Activated CD4-positive, alpha-beta T cell treated with anti-CD3 and anti-CD28 coated beads, Interleukin-2, Interleukin-4, amounts not matched to agents 100 ng/mL and 50 ng/mL, durations not matched to agents 16 hours and 8 hours (primary cell): ENCODE data around the gene MBP.

Source experiments
- DNase-seq: peaks from one replicate; pipeline ENCODE4 v3.0.0-alpha.2; 2020; ENCODE audit warnings: low spot score

Gene MBP

DNA sequence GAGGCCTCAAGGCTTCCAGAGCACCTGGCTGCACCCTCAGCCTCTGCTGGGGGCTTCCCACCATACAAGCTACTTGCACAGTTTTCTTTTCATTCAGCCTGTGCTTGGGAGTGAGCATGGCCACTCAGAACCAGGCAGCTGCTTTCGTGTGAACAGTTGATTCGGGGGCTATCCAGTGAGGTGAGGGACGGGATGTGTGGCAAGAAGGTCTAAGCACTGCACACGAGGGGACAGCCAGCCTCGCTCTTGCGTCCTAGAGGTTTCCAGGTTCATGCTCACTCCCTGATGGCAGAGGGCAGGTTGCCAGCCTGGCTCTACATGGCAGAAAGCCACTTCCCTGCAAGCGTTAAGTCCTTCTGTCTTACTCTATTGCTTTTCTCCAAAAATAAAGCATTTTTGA is 146.2 kb downstream of the MBP start:
- no peak for DNase-seq

DNA sequence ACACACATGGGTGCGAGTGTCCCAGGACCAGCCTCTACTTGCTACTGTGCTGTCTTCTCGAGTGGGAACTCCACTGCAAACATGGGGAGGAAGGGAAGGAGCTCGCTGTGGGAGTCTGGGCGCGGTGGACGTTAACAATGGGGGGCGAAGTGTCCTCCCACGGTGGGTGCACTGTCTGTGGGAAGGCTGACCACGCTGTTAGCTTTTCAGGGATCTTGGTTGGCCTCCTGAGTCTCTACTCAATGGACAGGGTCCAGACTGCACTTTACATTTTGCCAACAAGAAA is 146.7 kb downstream of the MBP start:
- DNase-seq = no peak

DNA sequence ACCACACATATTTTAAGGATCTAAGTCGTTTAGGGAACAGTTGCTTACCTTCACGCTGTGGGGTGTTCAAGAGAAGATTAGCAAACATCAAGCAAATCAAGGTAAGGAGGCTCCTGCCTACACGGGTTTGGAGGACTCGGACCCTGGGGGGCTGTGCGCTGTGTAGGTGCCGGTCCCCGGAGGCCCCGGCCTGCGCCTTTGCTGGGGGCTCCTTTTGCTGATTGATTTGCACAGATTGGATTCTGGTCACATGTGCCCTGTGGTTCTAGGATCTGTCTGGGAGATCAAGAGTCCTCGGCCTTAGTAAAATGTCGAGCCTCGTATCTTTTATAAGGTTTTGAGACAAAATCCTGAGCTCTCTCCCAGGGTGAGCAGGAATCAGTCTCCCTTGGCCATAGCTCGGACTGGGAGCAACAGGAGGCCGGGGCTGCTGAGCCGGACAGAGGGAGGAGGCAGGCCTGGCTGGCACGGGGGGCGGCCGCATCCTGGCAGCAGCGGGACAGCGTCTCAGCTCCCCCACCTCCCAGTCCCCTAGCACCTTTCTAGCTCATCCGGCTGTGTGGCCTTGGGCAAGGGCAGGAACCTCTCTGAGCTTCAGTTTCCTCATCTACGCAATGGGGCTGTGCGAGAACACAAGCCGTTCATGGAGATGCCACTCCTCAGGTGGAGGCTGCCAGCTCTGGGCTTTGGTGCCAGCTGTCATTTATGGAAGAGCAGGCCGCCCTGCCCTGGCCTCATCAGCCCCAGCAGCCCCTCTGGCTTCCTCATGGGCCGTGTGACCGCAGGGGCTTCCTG is 147.2 kb downstream of the MBP start:
- no peak for DNase-seq

DNA sequence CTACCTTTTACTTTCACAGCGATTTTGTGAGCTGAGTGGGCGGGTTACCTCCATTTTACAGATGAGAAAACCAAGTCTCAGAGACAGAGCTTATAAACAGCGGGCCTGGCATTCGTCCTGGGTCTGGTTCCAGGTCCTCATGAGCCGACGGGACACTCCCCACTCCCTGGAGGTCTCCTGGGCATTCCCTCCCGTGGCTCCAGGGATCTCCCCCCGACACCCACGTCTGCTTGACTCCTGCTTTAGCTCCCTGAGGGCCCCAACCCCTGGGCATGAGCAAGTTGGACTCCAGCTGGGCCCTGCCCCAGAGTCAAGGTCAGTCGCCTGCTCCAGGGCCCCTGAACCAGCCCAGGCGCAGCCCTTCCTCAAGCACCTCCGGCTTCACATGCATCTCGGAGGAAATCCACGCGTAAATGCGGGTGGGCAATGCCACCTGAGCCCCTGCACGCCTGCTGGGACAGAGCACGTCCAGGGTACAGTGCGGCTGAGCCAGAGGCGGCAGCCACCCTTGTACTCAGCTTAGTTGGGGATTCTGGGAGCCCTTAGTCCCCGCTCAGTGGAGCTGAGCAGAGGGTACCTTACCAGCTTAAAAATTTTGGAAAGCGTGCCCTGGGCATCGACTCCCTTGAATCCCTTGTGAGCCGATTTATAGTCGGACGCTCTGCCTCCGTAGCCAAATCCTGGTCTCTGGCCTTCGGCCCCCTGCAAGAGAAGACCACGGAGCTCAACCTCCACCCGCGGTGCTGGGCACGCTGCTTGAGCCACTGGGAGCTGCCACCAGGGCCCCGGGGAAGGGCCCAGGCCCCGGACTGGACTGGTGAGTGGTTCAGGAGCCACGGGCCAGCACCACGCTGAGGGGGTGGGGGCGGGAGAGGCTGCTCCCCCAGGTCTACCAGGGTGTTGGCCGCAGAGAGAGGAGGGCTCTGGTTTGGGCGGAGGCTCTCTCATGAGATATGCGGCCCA is 148.1 kb downstream of the MBP start:
- DNase-seq = no peak

DNA sequence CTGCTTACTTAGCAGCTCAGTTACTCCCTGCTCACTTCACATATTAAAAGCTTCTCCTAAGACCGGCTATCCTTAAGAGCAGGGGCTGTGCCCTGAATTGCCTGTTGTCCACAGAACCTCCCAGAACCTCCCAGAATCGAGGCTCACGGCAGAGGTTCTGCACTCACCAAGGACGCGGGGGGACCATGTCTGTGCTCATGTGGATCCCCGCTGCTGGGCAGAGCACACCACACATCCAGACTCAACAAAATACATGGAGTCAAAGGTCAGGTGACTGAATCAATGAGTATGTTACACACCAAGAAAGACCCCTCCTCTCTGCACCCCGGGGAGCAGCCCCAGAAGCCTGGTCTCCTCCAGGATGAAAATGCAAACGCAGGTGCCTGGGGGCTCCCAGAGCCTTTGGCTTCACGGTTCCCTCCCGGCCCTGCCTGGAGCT is 149.0 kb downstream of the MBP start:
- DNase-seq = no peak

DNA sequence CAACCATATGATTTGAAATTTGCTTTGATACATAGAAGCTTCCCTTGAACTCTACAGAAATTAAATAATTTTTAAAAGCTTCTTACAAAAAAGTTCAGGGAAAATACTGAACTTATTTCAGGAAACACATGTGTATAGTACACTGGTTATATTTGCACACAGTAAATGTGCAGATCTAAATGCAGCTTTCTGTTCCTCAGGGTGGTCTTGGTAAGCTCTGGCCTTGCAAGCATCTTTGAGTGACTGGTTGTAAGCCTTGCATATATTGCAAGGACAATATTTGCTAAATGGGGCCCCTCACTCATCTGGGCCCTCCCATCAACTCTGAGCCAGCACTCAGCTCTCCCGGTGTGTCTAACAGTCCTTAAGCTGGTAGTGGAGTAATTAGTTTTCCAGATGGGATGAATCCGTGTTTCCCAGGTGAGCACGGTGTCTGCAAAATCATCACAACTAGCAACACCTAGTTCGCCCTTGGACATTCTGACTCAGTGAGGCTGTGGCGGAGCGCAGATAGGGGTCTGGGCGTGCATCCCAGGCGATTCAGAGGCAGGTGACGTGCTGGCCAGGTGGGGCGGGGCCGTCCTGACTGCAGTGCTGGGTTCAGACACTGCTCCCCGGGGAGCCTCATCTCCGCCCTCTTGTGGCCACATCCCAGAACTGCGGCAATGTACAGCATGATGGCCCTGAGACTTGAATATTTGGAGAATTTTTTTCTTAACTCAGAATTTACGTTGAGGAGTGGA is 149.6 kb downstream of the MBP start:
- peak; percentile 90 for DNase-seq

DNA sequence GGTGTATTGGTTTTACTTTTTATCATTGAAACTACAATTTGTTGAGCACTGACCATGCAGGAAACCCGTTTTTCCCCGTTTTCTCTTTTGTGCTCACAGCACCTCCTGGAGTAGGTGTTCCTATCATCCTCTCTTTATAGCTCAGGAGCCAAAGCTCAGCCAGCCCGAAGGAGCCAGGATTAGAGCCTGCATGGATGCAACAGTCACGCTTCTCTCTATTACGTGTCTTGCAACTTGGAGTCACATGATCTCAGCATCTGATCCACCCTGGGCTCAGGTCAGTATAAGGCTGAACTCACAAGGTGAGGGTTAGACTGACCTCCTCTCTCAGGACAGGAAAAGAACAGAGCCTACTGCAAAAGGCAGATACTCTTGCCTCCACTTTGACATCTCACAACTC is 150.5 kb downstream of the MBP start:
- no peak for DNase-seq

DNA sequence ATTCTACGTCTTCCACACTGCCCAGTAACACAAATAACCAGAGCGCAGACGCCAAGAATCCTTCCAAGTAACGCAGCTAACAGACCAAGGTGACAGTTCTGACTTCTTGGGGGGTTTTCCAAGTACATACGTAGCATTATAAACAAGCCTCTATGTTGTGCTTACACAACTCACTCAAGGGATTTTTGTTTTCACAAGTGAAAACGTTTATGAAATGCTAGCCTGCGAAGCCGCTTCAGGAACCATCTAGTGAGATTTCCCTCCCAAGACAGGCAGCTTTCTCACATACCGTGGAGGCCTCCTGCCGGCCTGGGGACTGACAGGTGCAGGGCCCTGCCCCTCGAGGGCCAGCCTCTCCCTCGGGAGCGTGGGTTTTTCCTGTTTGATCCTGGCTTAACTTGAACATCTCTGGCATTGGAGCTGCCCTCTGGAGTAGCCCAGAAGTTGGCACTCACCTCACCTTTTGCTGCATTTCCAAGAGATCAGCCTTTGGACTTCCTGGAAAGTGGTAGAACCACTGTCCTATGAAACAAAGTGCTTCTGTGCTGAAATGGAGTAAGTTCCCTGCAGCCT is 151.1 kb downstream of the MBP start:
- no peak for DNase-seq

DNA sequence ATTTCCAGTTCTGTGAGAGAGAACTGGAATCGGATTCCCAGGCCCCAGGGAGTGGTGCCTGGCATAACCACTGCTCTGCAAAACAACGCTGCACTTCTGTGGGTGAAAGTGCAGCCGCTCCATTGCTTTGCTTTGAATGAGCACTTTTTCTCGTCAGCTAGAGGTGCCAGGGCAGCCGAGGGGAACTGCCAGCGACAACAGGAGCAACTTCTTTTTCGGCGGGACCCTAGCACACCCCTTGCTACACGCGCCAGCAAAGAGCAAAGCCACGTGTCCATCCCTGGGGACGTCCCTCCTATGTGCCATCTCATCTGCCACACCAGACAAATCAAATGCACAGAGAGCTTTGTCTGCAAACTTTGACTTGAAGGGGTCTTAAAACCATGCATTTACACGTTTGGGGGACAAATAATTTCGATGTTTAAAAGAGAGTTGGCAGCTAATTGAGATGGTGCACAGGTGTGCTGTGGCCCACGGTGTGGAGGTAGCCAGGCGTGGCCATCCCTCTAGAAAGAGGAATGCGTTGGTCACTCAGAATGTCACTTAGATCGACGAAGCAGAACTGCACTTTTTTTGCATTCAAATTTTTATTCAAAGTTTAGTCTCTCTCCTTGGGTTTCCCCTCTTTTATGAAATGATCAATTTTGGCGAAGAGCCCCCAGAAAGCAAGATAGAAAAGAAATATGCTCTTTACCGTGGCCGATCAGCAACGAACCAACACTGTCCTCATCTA is 151.8 kb downstream of the MBP start:
- no peak for DNase-seq

DNA sequence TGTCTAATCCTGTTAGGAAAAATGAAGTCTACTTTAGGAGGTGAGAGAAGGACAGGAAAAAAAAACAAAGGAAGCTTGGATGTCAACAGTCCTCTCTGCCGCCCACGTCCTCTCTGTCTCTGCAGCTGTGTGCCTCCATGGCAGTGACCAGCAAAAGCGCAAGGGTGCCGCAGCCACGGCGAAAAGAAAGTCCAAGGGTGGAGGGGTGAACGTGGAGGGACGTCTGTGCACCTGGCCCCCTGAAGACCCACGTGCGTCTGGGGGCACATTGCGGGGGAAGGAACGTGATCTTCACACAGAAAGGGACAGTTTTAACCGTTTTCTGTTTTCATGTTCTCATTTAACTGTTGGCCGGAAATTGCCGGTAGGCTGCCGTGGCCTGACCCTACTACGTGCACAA is 152.7 kb downstream of the MBP start:
- DNase-seq = no peak

DNA sequence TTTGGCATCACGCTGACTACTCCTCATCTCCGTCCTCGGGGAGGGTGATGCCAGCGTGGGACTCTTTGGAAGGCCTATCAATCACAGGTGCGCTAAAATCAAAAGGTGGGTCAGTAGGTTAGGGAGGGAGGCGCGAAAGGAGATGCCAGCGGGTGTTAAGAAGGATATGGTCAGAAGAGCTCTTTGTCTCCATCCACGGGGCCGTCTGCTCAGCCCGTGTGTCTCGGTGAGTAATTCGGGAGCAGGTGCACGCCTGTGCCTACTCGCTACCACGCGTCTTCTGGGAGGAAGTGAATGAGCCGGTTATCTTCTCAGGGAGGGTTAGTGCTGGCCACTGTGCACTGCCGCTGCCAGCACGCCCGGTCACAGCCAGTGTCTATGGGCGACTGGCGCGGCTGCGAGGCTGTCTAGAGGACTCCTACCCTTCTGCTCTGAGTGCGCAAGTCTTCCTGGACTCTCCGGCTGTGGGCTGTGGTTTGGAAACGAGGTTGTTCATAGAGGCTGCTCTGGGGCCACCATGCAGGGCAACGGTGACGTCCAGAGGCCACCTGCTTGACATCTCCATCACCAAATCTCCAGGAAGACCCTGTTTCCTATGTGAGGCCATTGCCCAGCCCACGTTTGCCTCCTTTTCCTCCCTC is 153.4 kb downstream of the MBP start:
- no peak for DNase-seq

DNA sequence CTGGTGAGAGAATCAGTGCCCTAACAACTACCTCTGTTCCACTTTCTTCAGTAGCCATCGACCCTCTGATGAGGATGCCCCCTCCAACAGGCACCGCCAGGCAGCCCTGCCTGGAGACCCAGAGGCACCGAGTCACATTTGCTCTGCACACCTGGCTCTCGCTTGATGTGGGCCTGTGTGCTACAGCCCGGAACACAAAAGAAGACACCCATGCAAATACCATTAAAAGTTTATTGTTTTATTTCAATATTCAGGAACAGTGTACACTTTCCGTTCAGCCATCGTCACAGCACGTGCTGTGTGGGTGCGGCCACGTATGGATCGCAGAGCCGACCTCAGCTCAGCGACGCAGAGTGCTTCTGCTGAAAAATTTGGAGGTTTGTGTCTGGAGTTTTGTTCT is 154.0 kb downstream of the MBP start:
- no peak for DNase-seq

DNA sequence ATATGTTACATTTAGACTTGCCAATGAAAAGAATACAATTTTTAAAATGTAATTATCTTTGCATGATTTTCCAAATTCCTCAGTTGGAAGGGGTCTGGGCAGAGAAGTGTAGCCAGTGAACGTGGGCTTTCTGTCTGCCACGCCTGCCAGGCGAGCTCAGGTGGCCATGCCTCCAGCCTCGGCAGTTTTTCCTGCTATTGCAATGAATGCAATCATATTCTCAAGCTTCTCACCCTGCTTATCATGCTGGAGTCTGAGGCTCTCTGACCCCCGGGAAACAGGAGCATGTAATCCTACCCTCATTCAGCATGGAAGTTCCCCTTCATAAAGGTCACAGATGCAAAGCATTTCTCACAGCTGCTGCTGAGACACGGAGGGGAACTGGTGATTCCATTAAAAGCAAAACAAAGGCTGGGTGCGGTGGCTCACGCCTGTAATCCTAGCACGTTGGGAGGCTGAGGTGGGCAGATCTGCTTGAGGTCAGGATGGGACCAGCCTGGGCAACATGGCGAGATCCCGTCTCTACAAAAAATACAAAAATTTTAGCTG is 154.8 kb downstream of the MBP start:
- no peak for DNase-seq

DNA sequence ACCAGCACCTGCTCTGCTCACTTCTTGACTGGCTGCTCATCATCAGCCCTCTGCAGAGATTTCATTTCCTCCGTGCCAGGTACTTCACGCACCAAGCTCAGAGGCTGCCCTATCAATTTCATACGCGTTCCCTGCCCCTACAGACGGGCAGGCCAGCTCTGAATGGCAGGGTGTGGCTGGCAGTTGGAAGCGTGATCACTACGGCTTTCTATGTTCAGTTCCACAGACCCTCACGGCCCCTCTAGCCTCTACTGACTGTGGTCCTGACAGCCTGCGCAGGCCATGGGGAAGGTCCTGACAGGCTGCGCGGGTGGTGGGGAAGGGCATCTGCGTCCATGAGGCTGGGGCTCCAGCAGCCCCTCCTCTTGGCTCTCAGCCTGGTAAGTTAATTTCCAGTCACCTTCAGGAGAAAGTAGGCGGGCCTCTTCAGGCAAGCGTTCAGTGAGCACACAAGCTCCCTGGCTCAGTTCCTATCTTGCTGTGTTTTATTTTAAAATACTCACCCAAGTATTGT is 155.4 kb downstream of the MBP start:
- DNase-seq = no peak

DNA sequence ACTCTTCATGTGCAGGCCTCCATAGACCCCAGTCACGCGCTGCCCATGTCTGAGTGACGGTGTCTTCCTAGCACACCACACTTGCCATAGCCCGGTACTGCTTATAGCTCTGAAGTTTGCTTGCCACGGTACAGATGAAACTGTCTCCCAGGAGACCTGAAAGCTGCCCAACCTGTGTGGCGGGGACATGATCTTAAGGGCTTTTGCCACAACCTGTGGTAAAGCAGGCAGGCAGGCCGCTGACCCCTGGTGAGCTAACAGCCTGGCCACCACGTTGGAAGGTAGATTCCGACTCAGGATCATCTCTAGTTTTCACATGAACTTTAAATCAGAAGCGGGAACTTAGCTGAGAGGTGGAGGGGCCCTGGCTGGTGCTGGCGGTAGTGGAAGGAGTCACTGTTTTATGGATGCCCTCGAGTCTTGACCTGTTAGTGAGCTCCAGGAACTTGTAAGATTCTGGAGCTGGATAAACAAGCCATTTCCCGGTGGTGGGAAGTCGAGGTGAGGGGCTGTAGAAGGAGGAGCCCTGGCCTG is 156.9 kb downstream of the MBP start:
- no peak for DNase-seq

DNA sequence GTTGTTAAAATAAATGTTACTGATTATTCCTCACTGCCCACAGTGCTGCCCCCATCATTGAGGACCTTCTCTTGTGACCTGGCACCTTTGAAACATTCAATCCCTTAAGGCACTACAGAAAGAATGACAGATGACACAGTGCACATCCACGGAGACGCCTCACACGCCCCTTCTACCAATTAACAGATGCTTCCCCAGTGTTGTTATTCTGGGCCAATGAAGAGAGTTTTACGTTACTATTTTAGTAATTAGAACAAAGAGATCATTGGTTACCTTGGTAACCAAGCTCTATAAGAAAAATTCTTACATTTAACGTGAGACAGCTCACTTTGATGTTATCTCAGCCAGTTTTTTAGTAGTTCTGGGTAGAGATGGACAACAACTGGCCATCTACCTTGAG is 158.2 kb downstream of the MBP start:
- no peak for DNase-seq

DNA sequence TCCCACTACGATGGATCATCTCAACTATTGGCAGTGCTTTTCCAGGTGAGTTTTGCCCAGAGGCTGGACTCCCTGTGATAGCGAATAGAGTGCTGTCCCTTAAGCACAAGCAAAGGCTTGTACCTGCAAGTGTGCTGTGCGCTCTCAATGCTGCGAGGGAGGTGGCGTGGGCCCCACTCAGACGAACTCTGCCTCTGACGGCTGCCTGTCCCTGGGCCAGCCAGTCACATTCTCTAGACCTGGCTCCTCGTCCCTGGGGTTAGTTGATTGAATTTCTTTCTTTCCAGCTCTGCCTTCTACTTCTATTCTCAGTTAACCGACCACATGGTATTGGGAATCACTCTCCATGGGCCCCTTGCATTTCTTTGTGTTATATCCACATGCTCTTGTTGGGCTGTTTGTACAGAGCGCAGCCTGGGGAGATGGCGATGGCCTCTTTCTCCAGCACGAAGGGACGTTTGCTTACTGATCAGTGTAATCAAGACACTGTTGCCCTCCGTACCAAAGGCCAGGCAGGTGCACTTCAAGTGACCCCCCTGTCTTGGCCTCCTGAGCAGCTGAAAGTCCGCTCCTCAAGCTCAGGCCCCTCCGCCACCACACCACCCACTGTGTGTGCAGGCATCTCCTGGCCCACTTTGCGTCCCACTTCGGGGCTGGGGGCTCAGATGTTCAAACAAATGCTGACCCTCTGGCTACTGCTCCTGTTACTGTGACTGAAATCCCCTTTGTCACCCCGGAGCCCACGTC is 158.9 kb downstream of the MBP start:
- no peak for DNase-seq

DNA sequence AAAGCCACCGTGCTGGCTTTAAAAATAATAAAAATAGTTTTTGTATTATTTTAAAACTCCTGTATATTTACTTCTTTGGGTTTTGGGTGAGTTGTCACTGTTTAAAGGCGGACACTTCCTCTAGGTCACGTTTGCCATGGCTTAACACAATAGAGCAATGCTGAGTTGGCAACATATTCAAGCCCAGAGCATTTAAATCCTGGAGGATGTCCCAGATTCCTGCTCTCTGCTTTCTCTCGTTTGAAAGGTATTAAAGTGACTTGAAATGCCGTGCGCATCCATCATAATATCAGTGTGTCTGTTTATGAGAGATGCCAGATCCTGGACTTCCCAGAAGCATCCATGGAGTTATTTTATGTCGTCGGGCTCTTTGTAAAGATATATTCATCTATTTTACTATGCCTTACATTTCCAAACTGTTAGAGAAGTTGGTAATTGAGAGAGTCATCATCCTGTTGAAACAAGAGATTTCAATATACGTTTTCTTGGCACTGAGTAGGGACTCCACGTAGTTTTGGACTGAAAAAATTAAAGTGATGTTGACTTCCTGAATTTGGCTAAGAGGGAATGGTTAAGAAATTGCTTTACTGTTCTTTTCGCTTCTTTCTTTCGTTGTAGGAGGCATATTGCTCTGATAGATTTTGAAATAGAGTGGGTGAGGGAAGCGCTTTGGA is 159.6 kb downstream of the MBP start:
- no peak for DNase-seq

DNA sequence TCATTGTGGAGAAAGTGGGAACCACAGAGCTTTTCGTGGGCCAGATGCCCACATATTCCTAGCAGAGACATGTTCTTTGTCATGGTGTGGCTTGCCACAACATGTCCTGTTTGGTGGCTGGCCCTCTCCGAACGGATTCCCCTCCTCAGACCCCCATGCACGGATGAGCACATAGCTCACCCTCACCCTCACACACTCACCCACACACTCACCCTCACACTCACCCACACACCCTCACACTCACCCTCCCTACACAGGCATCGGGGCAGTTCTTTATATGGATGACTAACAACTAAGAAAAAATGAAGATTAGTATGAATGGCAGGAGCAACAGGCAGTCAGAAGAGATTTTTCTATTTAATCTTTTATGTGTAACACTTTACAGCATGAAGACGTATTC is 160.3 kb downstream of the MBP start:
- no peak for DNase-seq
